ENCODE results near the gene ACTN4.

The ACTN4 gene

GRCh38 chr19:38709671-38710415, 62.4 kb downstream of the ACTN4 start:
- no peak for DNase-seq (ENCODE audit: low read depth)

GRCh38 chr19:38710416-38710702, 62.9 kb downstream of the ACTN4 start:
- no peak for DNase-seq (ENCODE audit: low read depth)

GRCh38 chr19:38710928-38711725, 63.7 kb downstream of the ACTN4 start:
- no peak for DNase-seq (ENCODE audit: low read depth)

GRCh38 chr19:38711726-38712153, 64.3 kb downstream of the ACTN4 start:
- no peak for DNase-seq (ENCODE audit: low read depth)

GRCh38 chr19:38712161-38712748, 64.8 kb downstream of the ACTN4 start:
- no peak for DNase-seq (ENCODE audit: low read depth)

- DNase-seq (ENCODE audit: low read depth), result no peak
Measured at GRCh38 chr19:38713227-38713649, 65.8 kb downstream of the ACTN4 start.

GRCh38 chr19:38713865-38714264, 66.4 kb downstream of the ACTN4 start:
- no peak for DNase-seq (ENCODE audit: low read depth)

GRCh38 chr19:38714354-38714778, 66.9 kb downstream of the ACTN4 start:
- DNase-seq (ENCODE audit: low read depth), result no peak

- no peak for DNase-seq (ENCODE audit: low read depth)
Measured at GRCh38 chr19:38715555-38715954, 68.1 kb downstream of the ACTN4 start.

- no peak for DNase-seq (ENCODE audit: low read depth)
Measured at GRCh38 chr19:38717051-38717450, 69.6 kb downstream of the ACTN4 start.

- DNase-seq (ENCODE audit: low read depth), result no peak
Measured at GRCh38 chr19:38717855-38718254, 70.4 kb downstream of the ACTN4 start.

- no peak for DNase-seq (ENCODE audit: low read depth)
Measured at GRCh38 chr19:38718747-38719543, 71.5 kb downstream of the ACTN4 start.

GRCh38 chr19:38719761-38720558, 72.5 kb downstream of the ACTN4 start:
- DNase-seq (ENCODE audit: low read depth), result no peak

GRCh38 chr19:38720559-38721236, 73.2 kb downstream of the ACTN4 start:
- DNase-seq (ENCODE audit: low read depth), result no peak

- no peak for DNase-seq (ENCODE audit: low read depth)
Measured at GRCh38 chr19:38721496-38721895, 74.0 kb downstream of the ACTN4 start.

GRCh38 chr19:38721979-38722773, 74.7 kb downstream of the ACTN4 start:
- no peak for DNase-seq (ENCODE audit: low read depth)

- DNase-seq (ENCODE audit: low read depth), result no peak
Measured at GRCh38 chr19:38722947-38723605, 75.6 kb downstream of the ACTN4 start.

GRCh38 chr19:38723606-38723965, 76.1 kb downstream of the ACTN4 start:
- DNase-seq (ENCODE audit: low read depth), result no peak

GRCh38 chr19:38723990-38724854, 76.8 kb downstream of the ACTN4 start:
- no peak for DNase-seq (ENCODE audit: low read depth)
